ENCODE measurements around the gene PLTP. TPM values are rescaled to one million over a fixed set of nuclear protein-coding genes. Genes with fewer than 3 reads are reported as not detected.

PLTP gene
- total and polyA plus RNA-seq, 2 of the 13 experiments (the other 11 are each of a cell fraction or from before 2014, with no cell fraction given) = 16.9 to 28.6 TPM

DNA sequence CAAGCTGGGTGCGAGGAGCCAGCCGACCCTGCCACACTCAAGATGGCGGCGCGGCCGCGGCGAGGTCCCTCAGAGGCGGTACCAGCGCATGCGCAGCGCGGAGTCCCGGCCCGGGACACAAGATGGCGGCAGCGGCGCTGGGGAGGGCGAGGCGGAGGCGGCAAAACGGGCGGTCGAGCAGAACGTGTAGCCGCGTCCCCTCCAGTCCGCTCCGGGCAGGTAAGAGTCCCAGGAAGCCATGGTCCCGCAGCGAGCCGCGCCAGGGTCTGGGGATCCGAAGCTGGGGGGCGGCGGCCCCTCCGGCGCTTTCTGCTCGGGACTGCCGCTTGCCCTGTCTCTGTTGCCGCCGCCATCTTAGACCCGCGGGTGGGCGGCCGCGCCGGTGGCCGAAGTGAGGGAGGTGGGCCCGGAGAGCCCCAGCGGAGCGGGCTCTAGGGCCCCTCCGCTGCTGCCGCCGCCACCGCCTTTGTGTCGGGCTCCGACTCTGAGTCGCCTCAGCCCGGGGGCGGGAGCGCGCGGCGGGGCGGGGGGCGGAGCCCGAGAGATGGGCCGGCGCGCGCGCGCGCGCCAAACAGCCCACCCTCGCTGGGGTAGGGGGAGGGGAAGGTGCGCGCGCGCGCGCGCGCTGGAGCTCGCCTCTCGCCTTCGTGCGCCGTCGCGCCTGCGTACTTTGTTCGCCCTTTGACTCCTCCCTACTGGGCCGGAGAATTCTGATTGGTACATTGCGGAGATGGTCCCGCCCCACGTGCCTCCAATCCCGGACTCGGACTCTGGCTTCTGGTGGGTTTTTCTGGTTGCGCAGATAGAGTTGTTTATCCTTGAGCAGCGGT is 22.8 kb upstream of the PLTP start, which contains the start of gene PCIF1 (continued):
- TF ChIP-seq NPAS2 (CRISPR knock-in tag; IDR thresholded peaks at IDR 0.05; ENCODE audit: borderline replicate concordance) = no peak
- TF ChIP-seq, protein P1, sequence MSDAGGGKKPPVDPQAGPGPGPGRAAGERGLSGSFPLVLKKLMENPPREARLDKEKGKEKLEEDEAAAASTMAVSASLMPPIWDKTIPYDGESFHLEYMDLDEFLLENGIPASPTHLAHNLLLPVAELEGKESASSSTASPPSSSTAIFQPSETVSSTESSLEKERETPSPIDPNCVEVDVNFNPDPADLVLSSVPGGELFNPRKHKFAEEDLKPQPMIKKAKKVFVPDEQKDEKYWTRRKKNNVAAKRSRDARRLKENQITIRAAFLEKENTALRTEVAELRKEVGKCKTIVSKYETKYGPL (CRISPR knock-in tag; IDR thresholded peaks at IDR 0.05) = no peak; the same call in 1 of the 2 replicates
- peak; percentile 88; the same call in 1 of the 2 replicates for TF ChIP-seq ZNF670 (CRISPR knock-in tag; IDR thresholded peaks at IDR 0.05; ENCODE audit: borderline replicate concordance)
- no peak; the same call in 1 of the 2 replicates for TF ChIP-seq HIC2 (CRISPR knock-in tag; IDR thresholded peaks at IDR 0.05; ENCODE audit: low read depth)
- TF ChIP-seq ZNF138 (CRISPR knock-in tag; IDR thresholded peaks at IDR 0.05; ENCODE audit: low read depth) = peak; percentile 87
- peak; percentile 86; the same call in 1 of the 2 replicates for TF ChIP-seq ARHGAP35 (CRISPR knock-in tag; IDR thresholded peaks at IDR 0.05; ENCODE audit: borderline replicate concordance)
- TF ChIP-seq, protein P2, sequence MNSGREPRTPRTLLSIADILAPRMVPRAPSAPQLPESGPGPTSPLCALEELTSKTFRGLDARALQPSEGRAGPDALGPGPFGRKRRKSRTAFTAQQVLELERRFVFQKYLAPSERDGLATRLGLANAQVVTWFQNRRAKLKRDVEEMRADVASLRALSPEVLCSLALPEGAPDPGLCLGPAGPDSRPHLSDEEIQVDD (CRISPR knock-in tag; IDR thresholded peaks at IDR 0.05; ENCODE audit: borderline replicate concordance) = peak; percentile 95
- no peak for TF ChIP-seq ZNF644 (CRISPR knock-in tag; IDR thresholded peaks at IDR 0.05; ENCODE audit: low read depth)
- TF ChIP-seq PAWR (CRISPR knock-in tag; IDR thresholded peaks at IDR 0.05; ENCODE audit: borderline replicate concordance) = no peak
- peak; percentile 98 for TF ChIP-seq ZNF546 (CRISPR knock-in tag; conservative IDR thresholded peaks at IDR 0.05)
- no peak for TF ChIP-seq FOXA1 (IDR thresholded peaks at IDR 0.05)
- TF ChIP-seq FOXA1 (CRISPR knock-in tag; IDR thresholded peaks at IDR 0.05) = peak; percentile 51; the same call in 1 of the 2 replicates
- no peak for TF ChIP-seq CCAR2 (optimal IDR thresholded peaks at IDR 0.05; ENCODE audit: low read depth, low read length)
- TF ChIP-seq ZNF704 (CRISPR knock-in tag; IDR thresholded peaks at IDR 0.05; ENCODE audit: borderline replicate concordance) = no peak; the same call in 1 of the 2 replicates
- peak; percentile 93 for TF ChIP-seq ZNF678 (CRISPR knock-in tag; IDR thresholded peaks at IDR 0.05)
- TF ChIP-seq, protein P3, sequence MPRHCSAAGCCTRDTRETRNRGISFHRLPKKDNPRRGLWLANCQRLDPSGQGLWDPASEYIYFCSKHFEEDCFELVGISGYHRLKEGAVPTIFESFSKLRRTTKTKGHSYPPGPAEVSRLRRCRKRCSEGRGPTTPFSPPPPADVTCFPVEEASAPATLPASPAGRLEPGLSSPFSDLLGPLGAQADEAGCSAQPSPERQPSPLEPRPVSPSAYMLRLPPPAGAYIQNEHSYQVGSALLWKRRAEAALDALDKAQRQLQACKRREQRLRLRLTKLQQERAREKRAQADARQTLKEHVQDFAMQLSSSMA (CRISPR knock-in tag; IDR thresholded peaks at IDR 0.05) = peak; percentile 100
- TF ChIP-seq, protein P4, sequence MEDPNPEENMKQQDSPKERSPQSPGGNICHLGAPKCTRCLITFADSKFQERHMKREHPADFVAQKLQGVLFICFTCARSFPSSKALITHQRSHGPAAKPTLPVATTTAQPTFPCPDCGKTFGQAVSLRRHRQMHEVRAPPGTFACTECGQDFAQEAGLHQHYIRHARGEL (CRISPR knock-in tag; IDR thresholded peaks at IDR 0.05) = 0 out of 2 replicates have a peak, but pooled peaks have one; percentile 84
- peak; percentile 78 for TF ChIP-seq PITX1 (CRISPR knock-in tag; IDR thresholded peaks at IDR 0.05)
- no peak for TF ChIP-seq ZNF282 (IDR thresholded peaks at IDR 0.05; ENCODE audit: partially characterized antibody)
- peak; percentile 73 for TF ChIP-seq PATZ1 (CRISPR knock-in tag; IDR thresholded peaks at IDR 0.05)
- peak; percentile 97 for TF ChIP-seq ZNF883 (CRISPR knock-in tag; IDR thresholded peaks at IDR 0.05; ENCODE audit: not compliant biosample characterization)

Measured in HepG2 (cell line).